CD14-positive monocyte (primary cell): ENCODE data around the gene IL16. TPM values are rescaled to one million over a fixed set of nuclear protein-coding genes. Genes with fewer than 3 reads are reported as not detected.

ENCODE experiments used
- DNase-seq, 3 donors: peaks; one replicate each; pipeline ENCODE4 v3.0.0-alpha.2; 2011 to 2022
- H2AFZ ChIP-seq: 2 replicates; pipeline ENCODE4 v1.6.0; 2012; ENCODE audit warnings: mild to moderate bottlenecking, low read depth, low read length, inconsistent platforms; ENCODE audit not compliant: insufficient read depth, poor library complexity, severe bottlenecking
- H3K27ac ChIP-seq, 2 donors: 1 replicate in 1 of 2; 2 replicates in 1 of 2; pipeline ENCODE4 v1.5.1; 2012 to 2013; ENCODE audit warnings: low read length in 2 of 2, control low read depth in 1 of 2, inconsistent platforms in 1 of 2, low read depth in 1 of 2, mild to moderate bottlenecking in 1 of 2
- H3K27me3 ChIP-seq, 2 donors: one replicate each; pipeline versions ENCODE4 v1.6.0 to v1.6.1; 2011 to 2013; ENCODE audit warnings: low read length in 2 of 2; ENCODE audit not compliant: control insufficient read depth in 2 of 2, insufficient read depth in 2 of 2
- H3K36me3 ChIP-seq, 2 donors: replicated peaks in 1 of 2; 1 replicate in 1 of 2; 2 replicates in 1 of 2; pipeline versions ENCODE4 v1.5.1 to v1.6.1; 2012 to 2013; ENCODE audit warnings: low read length in 2 of 2, control low read depth in 1 of 2, inconsistent platforms in 1 of 2, mild to moderate bottlenecking in 1 of 2; ENCODE audit not compliant: insufficient read depth in 2 of 2, control insufficient read depth in 1 of 2
- H3K4me1 ChIP-seq, 2 donors: 1 replicate in 1 of 2; 2 replicates in 1 of 2; pipeline versions ENCODE4 v1.5.1 to v1.6.1; 2012 to 2013; ENCODE audit warnings: low read length in 2 of 2, control low read depth in 1 of 2, inconsistent platforms in 1 of 2, mild to moderate bottlenecking in 1 of 2, moderate library complexity in 1 of 2; ENCODE audit not compliant: insufficient read depth in 2 of 2, control insufficient read depth in 1 of 2
- H3K4me2 ChIP-seq: replicated peaks from 2 replicates; pipeline ENCODE3; 2012; ENCODE audit warnings: low read length, moderate library complexity, mild to moderate bottlenecking; ENCODE audit not compliant: poor library complexity, severe bottlenecking; ENCODE audit errors: extremely low read depth
- H3K4me3 ChIP-seq, 3 experiments: fragments of 200-600 bp in 1 of 3; sonication (generic) in 1 of 3; replicated peaks in 1 of 3; 1 replicate in 2 of 3; 2 replicates in 1 of 3; pipeline ENCODE4 v1.5.1; 2011 to 2013; ENCODE audit warnings: low read length in 3 of 3, mild to moderate bottlenecking in 3 of 3, control low read depth in 2 of 3, low read depth in 2 of 3, inconsistent platforms in 1 of 3, moderate library complexity in 1 of 3
- H3K79me2 ChIP-seq: 2 replicates; pipeline ENCODE4 v1.6.0; 2012; ENCODE audit warnings: mild to moderate bottlenecking, control low read depth, inconsistent platforms, low read length, moderate library complexity; ENCODE audit not compliant: insufficient read depth
- H3K9ac ChIP-seq: 2 replicates; pipeline ENCODE4 v1.6.0; 2017; ENCODE audit warnings: low read length, mild to moderate bottlenecking; ENCODE audit not compliant: insufficient read depth, poor library complexity, severe bottlenecking
- H3K9me3 ChIP-seq, 2 donors: replicated peaks in 1 of 2; 1 replicate in 1 of 2; 2 replicates in 1 of 2; pipeline versions ENCODE4 v1.5.1 to v1.6.1; 2012 to 2013; ENCODE audit warnings: low read length in 2 of 2, control low read depth in 1 of 2; ENCODE audit not compliant: control insufficient read depth in 1 of 2, insufficient read depth in 1 of 2
- H4K20me1 ChIP-seq: 2 replicates; pipeline ENCODE4 v1.6.0; 2012; ENCODE audit warnings: mild to moderate bottlenecking, low read length, control low read depth, moderate library complexity; ENCODE audit not compliant: insufficient read depth
- H3K27ac Mint-ChIP-seq, 7 donors: one replicate each; pipeline ENCODE4 v1.8.0; 2020; ENCODE audit warnings: mild to moderate bottlenecking in 7 of 7, mixed read lengths in 7 of 7, moderate library complexity in 6 of 7, inconsistent platforms in 2 of 7
- H3K27me3 Mint-ChIP-seq, 3 donors: one replicate each; pipeline ENCODE4 v1.8.0; 2021 to 2022; ENCODE audit warnings: low read depth in 3 of 3, mild to moderate bottlenecking in 3 of 3, mixed read lengths in 3 of 3, moderate library complexity in 3 of 3, inconsistent platforms in 1 of 3
- H3K36me3 Mint-ChIP-seq, 2 donors: one replicate each; pipeline ENCODE4 v1.8.0; 2020; ENCODE audit warnings: mixed read lengths in 2 of 2, inconsistent platforms in 1 of 2, mild to moderate bottlenecking in 1 of 2
- H3K4me1 Mint-ChIP-seq: one replicate; pipeline ENCODE4 v1.8.0; 2020; ENCODE audit warnings: mild to moderate bottlenecking, mixed read lengths
- H3K4me3 Mint-ChIP-seq, 2 donors: one replicate each; pipeline ENCODE4 v1.8.0; 2020; ENCODE audit warnings: mild to moderate bottlenecking in 2 of 2, mixed read lengths in 2 of 2, moderate library complexity in 1 of 2
- H3K9me3 Mint-ChIP-seq, 7 donors: one replicate each; pipeline ENCODE4 v1.8.0; 2020 to 2022; ENCODE audit warnings: mixed read lengths in 7 of 7, mild to moderate bottlenecking in 6 of 7, moderate library complexity in 6 of 7, inconsistent platforms in 2 of 7
- WGBS: methylation state at CpG from one replicate; pipeline ENCODE4 v1.1.5; 2013; ENCODE audit warnings: missing lambda C conversion rate; ENCODE audit not compliant: insufficient coverage; 5-methylcytosine and 5-hydroxymethylcytosine counted together
- intact Hi-C, 2 donors: fragments of 100-400 bp; cut with micrococcal nuclease; formaldehyde crosslinking; loops; one replicate each; pipeline versions ENCODE4 v1.15.0 to v1.15.1; 2023
- polyA plus RNA-seq, 3 donors: library from polyadenylated mRNA; depleted of rRNA in 1 of 3; unstranded in 2 of 3; stranded (reverse) in 1 of 3; fragments of 300-500 nt in 2 of 3; fragments of >200 nt in 1 of 3; fragmentation: Illumina TruSeq in 2 of 3; gene quantifications; 1 replicate in 2 of 3; 2 replicates in 1 of 3; pipeline ENCODE4 v1.2.3, GENCODE V29; 2012 to 2021
- TF ChIP-seq, protein P1 (sequence below): fragments of 200-600 bp; IDR thresholded peaks from one replicate; pipeline ENCODE4 v1.8.0; 2022; ENCODE audit warnings: antibody characterized with exemption, mild to moderate bottlenecking

The IL16 gene
- polyA plus RNA-seq, 3 donors, result 64.8 to 95.1 (median 71.5) TPM

DNA sequence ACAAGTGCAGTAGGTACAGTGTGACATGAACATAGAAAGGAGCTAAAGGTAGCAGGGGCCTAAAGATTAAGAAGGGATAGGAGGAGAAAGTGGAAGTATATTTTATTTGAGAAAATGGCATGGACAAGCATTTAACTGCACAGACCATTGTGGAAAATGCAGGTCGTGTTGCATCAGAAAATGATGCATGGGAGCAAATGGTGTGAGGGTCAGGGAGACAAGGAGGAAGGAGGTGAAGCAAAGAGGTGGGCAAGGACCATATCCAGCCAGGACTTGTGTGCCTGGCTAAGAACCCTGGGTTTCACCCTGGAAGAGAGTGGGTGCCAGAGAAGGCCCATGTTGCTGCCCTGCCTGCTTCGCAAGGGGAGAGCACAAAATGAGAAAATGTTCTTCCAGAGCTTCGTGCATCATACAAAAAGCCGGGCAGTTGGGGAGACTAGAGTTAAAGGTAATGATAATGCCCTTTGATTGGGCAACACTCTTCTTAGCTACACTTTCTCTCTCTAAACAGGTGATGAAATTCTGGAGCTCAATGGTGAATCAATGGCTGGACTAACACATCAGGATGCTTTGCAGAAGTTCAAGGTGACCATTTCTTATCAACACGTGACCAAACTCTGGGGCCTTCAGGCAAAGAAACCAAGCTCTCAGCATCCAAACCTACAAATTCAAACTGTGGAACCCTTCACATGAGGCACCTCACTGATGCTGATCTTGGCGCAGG is 81.8 kb downstream of the IL16 start:
- Mint-ChIP-seq H3K27me3 (no peaks in the 10 kb centered on the region), H3K4me1 (peaks cover 8% of the 10 kb centered on the region), H3K4me3 (no peak overlapping the region), H3K9me3 (peaks cover 5 to 13% (median 9%) of the 10 kb centered on the region in 7 donors), H3K27ac (no peak overlapping the region), H3K36me3 (peaks cover 3% of the 10 kb centered on the region in 2 donors)
- Histone ChIP-seq H3K36me3 (no peaks in the 10 kb centered on the region), H3K4me2 (no peak overlapping the region), H3K9ac (no peak overlapping the region), H3K27ac (no peak overlapping the region), H3K4me3 (no peak overlapping the region), H2AFZ (no peak overlapping the region), H3K79me2 (no peaks in the 10 kb centered on the region), H4K20me1 (no peaks in the 10 kb centered on the region), H3K4me1 (no peaks in the 10 kb centered on the region), H3K27me3 (no peaks in the 10 kb centered on the region), H3K9me3 (peaks cover 0 to 4% of the 10 kb centered on the region in 2 donors)
- no peak for DNase-seq
- 90% methylated on average over 2 of the region's 6 CpGs for WGBS
- intact Hi-C loops, result loop anchor here (5.0 kb wide), 2 partner anchors 44 to 59 kb away; partner anchors contain the start of gene STARD5 (in 1 of the 2)
- TF ChIP-seq, protein P1, sequence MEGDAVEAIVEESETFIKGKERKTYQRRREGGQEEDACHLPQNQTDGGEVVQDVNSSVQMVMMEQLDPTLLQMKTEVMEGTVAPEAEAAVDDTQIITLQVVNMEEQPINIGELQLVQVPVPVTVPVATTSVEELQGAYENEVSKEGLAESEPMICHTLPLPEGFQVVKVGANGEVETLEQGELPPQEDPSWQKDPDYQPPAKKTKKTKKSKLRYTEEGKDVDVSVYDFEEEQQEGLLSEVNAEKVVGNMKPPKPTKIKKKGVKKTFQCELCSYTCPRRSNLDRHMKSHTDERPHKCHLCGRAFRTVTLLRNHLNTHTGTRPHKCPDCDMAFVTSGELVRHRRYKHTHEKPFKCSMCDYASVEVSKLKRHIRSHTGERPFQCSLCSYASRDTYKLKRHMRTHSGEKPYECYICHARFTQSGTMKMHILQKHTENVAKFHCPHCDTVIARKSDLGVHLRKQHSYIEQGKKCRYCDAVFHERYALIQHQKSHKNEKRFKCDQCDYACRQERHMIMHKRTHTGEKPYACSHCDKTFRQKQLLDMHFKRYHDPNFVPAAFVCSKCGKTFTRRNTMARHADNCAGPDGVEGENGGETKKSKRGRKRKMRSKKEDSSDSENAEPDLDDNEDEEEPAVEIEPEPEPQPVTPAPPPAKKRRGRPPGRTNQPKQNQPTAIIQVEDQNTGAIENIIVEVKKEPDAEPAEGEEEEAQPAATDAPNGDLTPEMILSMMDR, result no peak

DNA sequence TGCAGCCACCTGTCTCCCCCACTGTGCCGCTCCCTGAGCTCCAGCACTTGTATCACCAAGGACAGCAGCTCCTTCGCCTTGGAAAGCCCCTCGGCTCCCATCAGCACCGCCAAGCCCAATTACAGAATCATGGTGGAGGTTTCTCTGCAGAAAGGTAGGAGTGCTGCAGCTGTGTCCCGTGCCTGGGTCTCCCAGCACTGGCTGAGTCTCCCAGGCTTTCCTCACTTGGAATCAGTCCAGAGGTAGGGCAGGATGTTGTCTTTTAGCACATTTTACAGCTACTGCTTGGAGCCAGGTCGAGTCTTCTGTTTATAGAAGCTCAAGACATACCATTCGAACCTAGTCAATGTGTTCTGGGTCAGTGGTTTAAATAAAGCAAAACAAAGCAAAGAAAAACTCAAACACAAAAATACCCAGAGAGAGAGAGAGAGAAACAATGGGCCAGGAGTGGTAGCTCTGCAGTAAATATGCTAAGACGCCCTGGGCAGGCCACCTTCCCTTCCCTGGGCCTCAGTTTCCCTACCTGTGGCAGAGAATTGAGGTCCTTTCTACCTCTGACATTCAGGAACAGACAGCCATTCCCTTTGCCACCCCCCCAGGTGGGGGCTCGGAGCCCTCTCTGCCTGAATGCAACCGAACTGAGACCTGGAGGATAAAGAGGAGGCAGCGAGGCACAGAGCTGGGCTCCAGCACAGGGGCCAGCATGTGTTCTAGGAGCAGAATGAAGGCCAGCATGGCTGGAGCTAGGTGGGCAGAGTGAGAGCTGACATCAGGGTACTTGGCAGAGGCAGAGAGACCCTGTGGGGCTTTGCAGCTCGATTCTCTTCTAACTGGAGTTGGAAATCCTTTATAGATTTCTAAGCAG is 83.2 kb downstream of the IL16 start:
- intact Hi-C loops, result loop anchor here (5.0 kb wide), 2 partner anchors 42 to 57 kb away; partner anchors contain the start of gene STARD5 (in 1 of the 2)
- peaks cover 14% of the 10 kb centered on the region for H3K4me1 Mint-ChIP-seq
- H3K9me3 Mint-ChIP-seq, result peaks cover 5 to 13% (median 9%) of the 10 kb centered on the region in 7 donors

More for the DNA sequence above, 83.2 kb downstream of the IL16 start:
- no peak overlapping the region for H3K4me3 ChIP-seq
- no peak for DNase-seq
- H3K27me3 ChIP-seq, result no peaks in the 10 kb centered on the region
- Mint-ChIP-seq H3K4me3 (no peak overlapping the region), H3K27ac (peak overlapping the region in 1 of 7 donors; percentile 47), H3K27me3 (no peaks in the 10 kb centered on the region), H3K36me3 (peaks cover 3% of the 10 kb centered on the region in 2 donors)
- peaks cover 9% of the 10 kb centered on the region in 2 donors for H3K4me1 ChIP-seq
- H3K79me2 ChIP-seq, result no peaks in the 10 kb centered on the region
- H3K36me3 ChIP-seq, result no peaks in the 10 kb centered on the region
- no peak overlapping the region for H3K4me2 ChIP-seq
- H3K9ac ChIP-seq, result no peak overlapping the region
- TF ChIP-seq, protein P1, result no peak
- H3K27ac ChIP-seq, result no peak overlapping the region
- H2AFZ ChIP-seq, result no peak overlapping the region
- H3K9me3 ChIP-seq, result peaks cover 0 to 4% of the 10 kb centered on the region in 2 donors
- WGBS, result 89% methylated on average over 8 of the region's 12 CpGs
- no peaks in the 10 kb centered on the region for H4K20me1 ChIP-seq
